SK-MEL-5 (cell line): Measurements from ENCODE around the gene GABBR2. TPM values are rescaled to one million over a fixed set of nuclear protein-coding genes. Genes with fewer than 3 reads are reported as not detected.
"Not testable (repeated sequence)": the region's sequence is repeated elsewhere in the genome, so short reads cannot be mapped to it uniquely, and the experiment has no call there.

Source experiments
- DNase-seq: peaks from one replicate; pipeline ENCODE4 v3.0.0-alpha.2; 2016; ENCODE audit warnings: low read depth, low spot score
- in situ Hi-C: cut with HindIII; loops from 2 replicates; pipeline ENCODE4 v1.10.0; 2016; ENCODE audit warnings: low sequenced_read_pairs, high pct_unique_total_duplicates, low pct_unique_long_range_greater_than_20kb
- total RNA-seq: library from RNA; depleted of rRNA; stranded (reverse); fragments of >200 nt; shearing (Covaris generic); gene quantifications from 2 replicates; pipeline ENCODE4 v1.2.3, GENCODE V29; 2014

GABBR2 gene
- total RNA-seq, 1 experiment from 2014 or later: 0.50 TPM

DNA sequence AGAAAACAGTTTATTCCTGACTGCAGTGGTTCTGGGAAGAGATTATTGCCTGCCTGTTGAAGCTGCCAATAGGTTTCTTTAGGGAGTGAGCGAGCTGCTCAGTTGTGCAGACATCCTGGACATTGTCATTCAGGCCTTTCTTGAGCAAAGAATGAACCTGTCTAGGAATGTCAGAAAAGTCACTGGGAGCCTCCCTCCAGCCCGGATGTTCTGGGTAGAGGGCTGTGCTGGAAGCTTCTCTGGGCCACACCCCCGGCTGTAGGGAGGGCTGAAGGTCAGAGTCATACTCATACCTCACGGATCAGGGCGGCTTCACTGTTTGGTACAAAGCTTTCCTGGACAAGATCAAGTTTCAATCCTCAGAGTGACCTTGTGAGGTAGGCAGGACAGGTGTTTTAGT lies 419.9 kb downstream of the GABBR2 start:
- in situ Hi-C loops: no loop called here
- DNase-seq: no peak

- peak; percentile 29 for DNase-seq
Observed at GRCh38 chr9:98287384-98287783, 421.4 kb downstream of the GABBR2 start.

GRCh38 chr9:98285446-98285845 lies 423.3 kb downstream of the GABBR2 start:
- in situ Hi-C loops: no loop called here
- DNase-seq: no peak

More at GRCh38 chr9:98287384-98287783, 421.4 kb downstream of the GABBR2 start:
- in situ Hi-C loops: no loop called here

DNA sequence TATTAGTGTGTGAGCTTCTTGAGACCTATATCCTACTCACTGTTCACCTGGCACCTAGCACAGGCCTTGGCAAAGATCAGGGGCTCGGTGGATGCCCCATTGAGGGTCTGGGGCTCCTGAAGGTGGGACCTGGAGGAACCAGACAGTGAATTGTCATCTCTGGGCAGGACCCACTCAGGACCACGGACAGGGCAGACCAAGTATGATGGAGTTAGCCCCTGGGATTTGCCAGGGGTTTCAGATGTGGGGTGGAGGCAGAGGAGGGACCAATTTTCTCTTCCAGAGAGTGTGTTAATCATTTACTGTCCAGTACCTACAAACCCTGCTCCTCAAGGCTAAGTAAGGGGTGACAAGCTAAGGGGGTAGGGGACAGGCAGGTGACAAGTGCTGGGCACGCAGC lies 424.0 kb downstream of the GABBR2 start:
- in situ Hi-C loops: no loop called here
- DNase-seq: no peak

- DNase-seq, in situ Hi-C loops: not testable (repeated sequence)
Observed at GRCh38 chr9:98283143-98283542, 425.6 kb downstream of the GABBR2 start.

- in situ Hi-C loops: no loop called here
- no peak for DNase-seq
Observed at GRCh38 chr9:98281281-98281680, 427.5 kb downstream of the GABBR2 start.

DNA sequence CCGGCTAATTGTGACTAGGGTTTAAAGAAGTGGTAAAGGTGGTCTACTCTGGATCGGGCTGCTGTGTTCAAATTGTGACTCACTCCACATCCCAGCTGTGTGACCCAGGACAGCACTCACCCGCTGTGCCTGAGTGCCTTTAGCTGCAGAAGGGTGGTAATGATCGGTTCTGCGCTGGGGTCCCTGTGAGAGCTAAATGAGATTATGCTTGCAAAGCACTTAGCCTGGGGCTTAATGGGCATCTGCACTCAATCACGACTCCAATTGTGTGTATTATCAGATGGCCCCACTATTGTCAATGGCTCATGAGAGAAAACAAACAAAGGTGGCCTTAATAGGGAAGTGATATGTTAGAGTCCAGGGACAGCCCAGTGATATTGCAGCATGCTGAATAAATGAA lies 428.2 kb downstream of the GABBR2 start:
- in situ Hi-C loops: no loop called here
- DNase-seq: no peak

- in situ Hi-C loops: no loop called here
- DNase-seq: no peak
Observed at GRCh38 chr9:98280162-98280561, 428.6 kb downstream of the GABBR2 start.

GRCh38 chr9:98276907-98277469 lies 431.7 kb downstream of the GABBR2 start:
- in situ Hi-C loops: no loop called here

DNA sequence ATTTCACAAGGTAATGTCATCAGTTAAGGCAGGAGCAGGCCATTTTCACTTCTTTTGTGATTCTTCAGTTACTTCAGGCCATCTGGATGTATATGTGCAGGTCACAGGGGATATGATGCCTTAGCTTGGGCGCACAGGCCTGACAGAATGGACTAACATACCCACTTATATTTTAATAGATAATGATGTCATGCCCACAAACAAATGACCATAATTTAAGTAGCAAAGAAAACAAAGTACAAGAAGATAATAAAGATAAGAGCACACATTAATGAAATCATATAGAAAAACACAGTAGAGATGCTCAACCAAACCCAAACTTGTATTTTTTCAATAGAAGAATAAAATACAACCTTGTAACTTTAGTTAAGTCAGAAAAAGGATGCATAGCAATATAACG lies 433.6 kb downstream of the GABBR2 start:
- in situ Hi-C loops: no loop called here
- DNase-seq: no peak

More at GRCh38 chr9:98276907-98277469, 431.7 kb downstream of the GABBR2 start:
- DNase-seq: no peak

DNA sequence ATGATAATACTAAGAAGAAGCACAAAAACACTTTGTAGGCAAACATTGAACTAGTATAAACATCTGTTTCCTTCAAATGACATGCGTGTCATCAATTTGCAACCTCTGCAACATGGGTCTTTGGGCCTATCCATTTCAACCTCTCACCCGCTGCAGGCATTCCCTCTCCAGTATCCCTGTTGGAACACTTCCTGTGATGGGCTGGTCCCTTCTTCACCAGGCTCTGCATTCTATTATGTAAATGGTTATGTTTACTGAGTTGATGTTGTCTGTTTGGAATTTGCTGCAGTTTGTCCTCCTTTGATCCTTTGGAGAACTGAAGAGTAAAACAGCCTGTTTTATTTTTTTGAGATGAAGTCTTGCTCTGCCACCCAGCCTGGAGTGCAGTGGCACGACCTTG lies 436.7 kb downstream of the GABBR2 start:
- no peak for DNase-seq
- in situ Hi-C loops: no loop called here

- in situ Hi-C loops: no loop called here
- DNase-seq: no peak
Observed at GRCh38 chr9:98271479-98271878, 437.3 kb downstream of the GABBR2 start.

DNA sequence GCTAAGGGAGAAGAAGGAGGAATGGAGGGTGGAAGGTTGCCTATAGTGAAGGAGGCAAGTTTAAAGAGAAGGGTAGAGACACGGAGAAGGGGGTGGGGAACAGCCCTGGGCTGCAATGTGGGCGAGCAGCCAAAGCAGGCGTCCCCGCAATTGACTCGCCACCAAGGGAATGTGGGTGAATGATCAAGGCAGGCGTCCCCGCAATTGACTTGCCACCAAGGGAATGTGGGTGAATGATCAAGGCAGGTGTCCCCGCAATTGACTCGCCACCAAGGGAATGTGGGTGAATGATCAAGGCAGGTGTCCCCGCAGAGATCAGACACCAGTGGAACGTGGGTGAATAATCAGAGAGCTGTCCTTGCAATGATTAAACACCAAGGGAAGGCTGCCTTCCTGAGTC lies 438.5 kb downstream of the GABBR2 start:
- in situ Hi-C loops, DNase-seq: not testable (repeated sequence)

DNA sequence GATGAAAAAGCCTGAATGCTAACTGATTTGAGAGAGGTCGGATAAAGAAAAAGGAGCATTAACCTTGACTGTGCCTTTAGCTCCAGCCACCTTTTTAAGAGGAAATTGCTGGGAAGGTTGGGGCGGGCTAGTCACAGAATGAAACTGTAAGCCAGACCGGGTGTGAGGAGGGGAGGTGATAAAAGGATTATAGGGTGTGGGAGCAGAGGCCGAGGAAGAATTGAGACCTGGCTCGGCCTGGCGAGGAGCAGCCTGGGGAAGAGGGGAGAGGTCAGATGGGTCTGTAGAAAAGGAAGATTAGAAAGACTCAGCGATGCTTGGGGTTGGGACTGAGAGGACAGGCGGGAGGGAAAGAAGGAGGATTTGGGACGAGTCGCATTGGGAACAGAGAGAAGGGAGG lies 439.1 kb downstream of the GABBR2 start:
- DNase-seq, in situ Hi-C loops: not testable (repeated sequence)

GRCh38 chr9:98267556-98267955 lies 441.2 kb downstream of the GABBR2 start:
- in situ Hi-C loops, DNase-seq: not testable (repeated sequence)

DNA sequence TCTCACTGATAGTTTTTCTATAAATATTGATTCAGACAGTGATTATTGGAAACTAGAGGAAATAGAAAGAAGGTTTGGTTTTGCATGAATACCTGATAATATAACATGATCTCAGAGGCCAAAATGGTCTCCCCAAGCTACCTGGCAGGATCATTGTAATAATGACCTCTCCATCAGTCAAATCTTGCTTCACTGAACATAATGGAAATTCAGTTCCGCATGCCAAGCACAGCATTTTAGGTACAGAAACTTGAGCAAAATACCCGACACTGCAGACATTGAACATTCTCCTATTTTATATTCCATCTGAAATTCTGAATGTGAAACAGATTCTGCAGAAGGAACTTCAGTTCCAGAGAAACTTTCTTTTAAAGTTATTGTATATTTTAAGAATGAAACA lies 444.2 kb downstream of the GABBR2 start:
- in situ Hi-C loops: no loop called here
- DNase-seq: no peak

- DNase-seq: peak; percentile 89
- in situ Hi-C loops: no loop called here
Observed at GRCh38 chr9:98263482-98264357, 445.0 kb downstream of the GABBR2 start.

GRCh38 chr9:98263080-98263479 lies 445.7 kb downstream of the GABBR2 start:
- DNase-seq: no peak
- in situ Hi-C loops: no loop called here

GRCh38 chr9:98262056-98262455 lies 446.7 kb downstream of the GABBR2 start:
- in situ Hi-C loops: no loop called here
- no peak for DNase-seq
